A549 (cell line): ENCODE results near the gene SLC7A8.

Experiments
- BHLHE40 ChIP-seq: IDR thresholded peaks from 2 replicates; pipeline ENCODE4 v1.6.1; 2012; ENCODE audit warnings: low read depth, low read length, inconsistent platforms
- CHD2 ChIP-seq: fragments of 150-350 bp; IDR thresholded peaks from 2 replicates; pipeline ENCODE4 v1.6.1; 2014; ENCODE audit warnings: low read length; ENCODE audit not compliant: partially characterized antibody
- CTCF ChIP-seq: fragments of >200 bp; sonication (Bioruptor Twin); formaldehyde crosslinking; IDR thresholded peaks from 3 replicates; pipeline ENCODE4 v1.5.1; 2016
- KDM1A ChIP-seq: fragments of 200-600 bp; sonication (generic); IDR thresholded peaks from 2 replicates; pipeline ENCODE4 v1.6.1; 2016; ENCODE audit warnings: low read depth, mild to moderate bottlenecking
- POLR2A ChIP-seq: IDR thresholded peaks from 2 replicates; pipeline ENCODE4 v1.6.1; 2012; ENCODE audit warnings: mild to moderate bottlenecking, low read length
- RAD21 ChIP-seq, 2 experiments: fragments of >200 bp in 1 of 2; sonication (Bioruptor Twin) in 1 of 2; formaldehyde crosslinking in 1 of 2; IDR thresholded peaks in 1 of 2; conservative IDR thresholded peaks in 1 of 2; 2 replicates in 1 of 2; 3 replicates in 1 of 2; pipeline ENCODE4 v1.6.1; 2012 to 2018; ENCODE audit warnings: inconsistent platforms in 1 of 2
- REST ChIP-seq: fragments of 200-600 bp; sonication (generic); IDR thresholded peaks from 2 replicates; pipeline ENCODE4 v1.6.1; 2016; ENCODE audit warnings: antibody characterized with exemption, mild to moderate bottlenecking, moderate library complexity

DNA sequence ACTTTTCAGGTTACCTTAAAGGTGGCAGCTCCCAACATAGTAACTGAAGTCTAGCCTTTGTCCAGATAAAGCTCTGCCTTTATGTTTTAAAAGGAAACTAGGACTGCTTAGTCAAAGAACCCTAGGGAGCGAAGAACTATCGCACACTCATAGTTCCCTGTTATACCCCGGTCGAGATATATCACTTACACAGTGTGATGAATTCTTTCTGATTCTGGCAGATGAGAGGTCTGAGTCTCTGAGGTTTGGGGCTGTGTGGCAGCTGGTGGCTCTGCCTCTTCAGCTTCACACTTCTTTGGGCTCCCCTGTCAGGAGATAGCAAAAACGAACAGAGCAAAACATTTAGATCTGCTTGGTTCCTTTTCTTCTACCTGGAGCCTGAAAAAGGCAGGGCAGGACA lies 105.5 kb downstream of the SLC7A8 start:
- no peak for TF ChIP-seq CTCF
- TF ChIP-seq BHLHE40, result no peak
- TF ChIP-seq RAD21 (conservative IDR thresholded peaks at IDR 0.05 in 1 of 2, IDR thresholded peaks at IDR 0.05 in 1 of 2), result no peak
- TF ChIP-seq POLR2A, result no peak
- TF ChIP-seq CHD2, result no peak
- no peak for TF ChIP-seq REST
- TF ChIP-seq KDM1A, result no peak
